ENCODE measurements around the gene ITGA8.
"Not testable (repeated sequence)": the region's sequence is repeated elsewhere in the genome, so short reads cannot be mapped to it uniquely, and the experiment has no call there.

ITGA8 gene

DNA sequence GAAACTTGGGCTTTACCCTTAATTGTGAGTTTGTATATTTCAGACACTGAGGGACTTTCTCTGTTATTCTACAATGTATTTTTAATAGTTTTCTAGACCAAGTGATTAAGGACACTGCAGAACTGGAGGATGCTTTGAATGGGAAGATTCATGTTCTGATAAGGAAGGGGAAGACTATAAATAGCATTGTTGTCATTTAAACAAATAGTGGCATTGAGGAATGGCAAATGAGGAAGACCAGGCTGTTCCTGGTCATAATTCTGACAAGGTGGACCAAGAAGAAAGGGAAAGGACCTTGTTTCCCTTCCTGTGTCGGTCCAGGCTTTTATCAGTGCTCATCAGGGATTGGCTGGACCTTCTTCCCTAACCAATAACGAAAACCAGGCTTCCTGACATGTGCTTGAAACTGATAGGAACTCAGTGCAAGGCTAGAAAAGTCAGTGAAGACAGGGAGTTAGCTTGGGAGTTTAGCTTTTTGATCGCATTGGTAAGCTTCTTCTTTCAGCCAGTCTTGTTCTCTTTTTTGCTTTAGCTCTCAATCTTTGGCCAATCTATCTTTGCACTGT, 116.2 kb downstream of the ITGA8 start:
- DNase-seq: no peak

DNA sequence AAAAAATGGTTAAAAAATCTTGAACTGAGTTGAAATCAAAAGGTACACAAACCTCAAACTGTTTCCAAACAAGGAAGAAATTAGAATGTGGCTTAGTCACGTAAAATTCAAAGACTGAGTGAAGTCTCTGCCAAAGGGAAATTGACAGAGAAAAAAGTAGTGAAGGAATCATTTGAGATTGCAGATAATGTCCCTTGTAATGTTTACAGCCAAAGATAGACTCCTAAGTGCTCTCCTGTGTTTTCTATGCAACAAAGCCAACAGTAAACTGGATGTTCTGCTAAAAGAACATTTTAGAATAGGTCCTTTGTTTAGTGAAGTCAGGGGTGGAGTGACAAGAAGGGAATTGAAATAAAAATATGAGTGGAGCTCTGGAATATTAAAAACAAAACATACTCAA, 117.9 kb downstream of the ITGA8 start:
- no peak for DNase-seq

DNA sequence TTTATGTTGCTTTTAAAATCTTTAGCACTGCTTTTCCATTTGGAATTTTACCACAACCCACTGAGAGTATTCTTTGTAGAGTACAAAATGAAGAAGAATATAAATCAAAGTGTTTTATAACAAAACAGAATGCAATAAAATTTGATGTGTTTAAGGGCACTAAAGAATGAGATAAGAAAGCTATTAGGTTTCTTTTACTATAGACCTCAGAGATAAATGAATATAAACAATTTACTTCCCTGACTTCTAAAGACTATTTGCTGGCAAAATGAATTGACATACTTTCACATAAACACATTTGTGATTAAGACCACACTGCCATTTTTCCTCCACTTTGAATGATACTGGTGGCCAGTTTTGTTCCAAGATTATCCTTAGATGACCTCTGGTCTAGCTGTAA, 124.5 kb downstream of the ITGA8 start:
- DNase-seq: no peak

DNA sequence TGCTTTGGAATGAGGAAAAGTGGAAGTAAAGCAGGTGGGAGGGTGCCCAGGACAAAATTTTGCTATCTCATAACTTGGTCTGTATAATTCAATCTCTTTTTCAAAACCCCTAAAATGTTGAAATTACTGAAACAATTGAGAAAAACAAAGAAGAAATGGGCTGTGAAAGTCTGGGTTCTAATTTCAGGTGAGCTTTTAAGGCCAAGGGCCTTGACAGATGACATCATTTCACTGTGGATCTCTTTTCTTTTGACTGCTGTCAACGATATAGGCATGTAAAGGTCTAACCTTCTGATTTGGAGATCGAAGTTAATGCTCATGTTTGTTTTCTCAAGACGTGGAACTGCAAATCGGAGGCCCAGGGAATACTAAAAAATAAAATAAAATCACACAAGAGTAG, 127.8 kb downstream of the ITGA8 start:
- no peak for DNase-seq

DNA sequence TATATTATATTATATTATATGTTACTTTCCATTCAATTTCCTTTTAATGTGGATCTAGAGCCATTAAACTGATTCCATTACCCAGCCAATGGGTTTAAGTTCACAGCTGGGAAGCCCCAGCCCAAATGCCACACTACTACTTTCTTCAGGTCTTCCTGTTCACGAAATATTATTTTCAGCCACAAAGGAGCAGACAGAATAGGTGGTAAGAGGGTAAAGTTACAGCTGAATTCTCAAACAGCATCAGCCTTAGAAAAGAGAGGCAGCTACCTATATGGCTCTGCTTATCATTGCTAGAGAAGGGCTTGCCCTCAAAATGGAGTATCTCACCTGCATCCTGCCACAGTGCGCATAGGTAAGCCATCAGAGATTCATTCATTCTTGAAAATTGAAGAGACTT, 128.3 kb downstream of the ITGA8 start:
- DNase-seq: no peak

DNA sequence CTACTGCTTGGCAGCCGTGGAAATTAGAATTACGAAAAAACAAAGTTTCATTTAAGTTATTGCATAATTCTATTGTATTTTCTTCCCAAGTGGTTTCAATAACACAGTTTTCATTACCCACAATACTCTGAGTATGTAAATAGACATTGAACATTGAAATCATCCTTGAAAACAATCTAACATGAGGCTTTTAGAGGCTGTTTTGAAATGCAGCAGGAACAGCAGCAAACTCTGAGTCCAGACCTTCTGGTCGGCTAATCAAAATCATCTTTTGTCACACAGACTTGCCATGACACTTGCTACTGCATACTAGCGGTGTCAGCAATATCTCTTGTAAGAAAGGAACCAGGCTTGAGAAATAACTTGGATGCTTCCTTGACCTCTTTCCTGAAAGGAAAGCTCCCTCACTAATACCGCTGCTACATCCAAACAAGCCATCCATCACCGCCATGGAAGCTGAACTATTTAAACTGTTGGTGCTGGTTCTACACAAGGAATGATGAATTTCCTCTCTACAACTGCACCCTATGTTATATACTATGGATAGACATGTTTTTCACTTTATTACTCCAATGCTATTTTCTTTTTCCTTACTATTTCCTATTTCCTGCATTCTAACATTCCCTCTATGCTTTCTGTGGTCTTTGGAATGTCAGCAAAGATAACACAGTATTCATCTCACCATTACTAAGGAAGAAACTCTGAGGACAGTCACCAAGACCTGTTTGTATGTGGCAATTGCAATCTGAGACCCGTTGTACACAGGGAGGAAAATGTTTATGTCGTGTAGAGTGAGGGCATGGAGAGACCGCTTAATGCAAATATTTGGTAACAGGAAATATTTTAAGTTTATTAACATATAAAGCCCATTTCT, 130.8 kb downstream of the ITGA8 start:
- no peak for DNase-seq

DNA sequence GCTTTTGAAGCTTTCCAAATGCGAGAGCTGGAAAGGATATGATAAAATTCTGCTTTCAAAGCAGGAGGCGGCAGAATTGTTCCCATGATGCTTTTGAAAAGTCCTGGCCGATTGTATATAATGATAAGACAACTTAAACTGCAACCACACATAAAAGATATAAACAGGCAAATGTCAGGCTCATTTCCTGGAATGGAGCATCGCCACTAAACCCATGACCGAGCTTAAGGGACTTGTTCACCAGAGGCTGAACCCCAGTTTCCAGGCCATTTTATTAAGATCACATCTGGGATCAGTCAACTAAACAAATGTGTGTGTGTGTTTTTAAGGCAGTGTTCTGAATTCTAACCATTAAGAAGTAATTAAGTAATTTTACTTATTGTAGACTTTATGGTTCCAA, 131.6 kb downstream of the ITGA8 start:
- no peak for DNase-seq

DNA sequence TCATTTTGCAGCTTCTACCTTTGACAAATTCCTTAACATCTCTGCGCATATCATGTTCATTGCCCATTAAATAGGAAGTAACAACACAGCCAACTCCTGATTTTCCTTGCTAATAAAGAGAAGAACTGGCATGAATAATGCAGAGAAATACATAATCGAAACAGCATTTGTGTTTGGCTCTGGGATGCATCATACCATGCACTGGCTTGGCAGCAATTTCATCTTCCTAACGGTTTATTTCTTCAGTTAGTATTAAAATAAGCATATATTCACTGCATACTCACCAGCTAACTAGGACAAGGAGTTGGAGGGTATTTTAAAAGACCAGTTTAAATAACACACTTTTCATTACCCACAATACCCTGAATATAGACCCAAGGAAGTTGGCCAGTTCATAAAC, 132.5 kb downstream of the ITGA8 start:
- DNase-seq: no peak

DNA sequence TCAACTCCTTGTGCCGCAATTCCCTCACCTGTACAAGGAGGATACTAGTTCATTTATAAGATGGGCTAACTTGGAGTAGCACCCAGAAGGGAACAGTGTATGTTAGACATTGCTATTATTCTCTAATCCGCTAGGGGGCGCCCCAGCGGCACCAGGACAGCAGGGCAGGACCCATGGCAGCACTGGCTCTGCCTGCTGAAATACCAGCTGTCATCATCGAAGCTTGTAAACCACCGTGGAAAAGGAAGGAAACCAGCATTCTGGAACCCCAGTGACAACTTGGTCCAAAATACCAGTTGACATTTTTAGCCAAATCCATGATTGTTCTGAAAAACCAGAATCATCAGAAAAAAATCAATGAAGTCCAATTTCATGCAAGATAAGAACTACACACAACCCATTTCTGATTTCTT, 134.4 kb downstream of the ITGA8 start:
- DNase-seq: peak; percentile 46

DNA sequence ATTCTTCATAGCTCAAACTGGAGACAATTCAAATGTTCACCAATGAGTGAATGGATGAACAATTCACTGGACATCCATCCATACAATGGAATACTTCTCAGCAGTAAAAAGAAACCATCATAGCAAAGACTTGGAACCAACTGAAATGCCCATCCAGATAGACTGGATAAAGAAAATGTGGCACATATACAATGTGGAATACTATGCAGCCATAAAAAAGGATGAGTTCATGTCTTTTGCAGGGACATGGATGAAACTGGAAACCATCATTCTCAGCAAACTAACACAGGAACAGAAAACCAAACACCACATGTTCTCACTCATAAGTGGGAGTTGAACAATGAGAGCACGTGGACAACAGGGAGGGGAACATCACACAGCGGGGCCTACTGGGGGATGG, 136.8 kb downstream of the ITGA8 start:
- DNase-seq: not testable (repeated sequence)

DNA sequence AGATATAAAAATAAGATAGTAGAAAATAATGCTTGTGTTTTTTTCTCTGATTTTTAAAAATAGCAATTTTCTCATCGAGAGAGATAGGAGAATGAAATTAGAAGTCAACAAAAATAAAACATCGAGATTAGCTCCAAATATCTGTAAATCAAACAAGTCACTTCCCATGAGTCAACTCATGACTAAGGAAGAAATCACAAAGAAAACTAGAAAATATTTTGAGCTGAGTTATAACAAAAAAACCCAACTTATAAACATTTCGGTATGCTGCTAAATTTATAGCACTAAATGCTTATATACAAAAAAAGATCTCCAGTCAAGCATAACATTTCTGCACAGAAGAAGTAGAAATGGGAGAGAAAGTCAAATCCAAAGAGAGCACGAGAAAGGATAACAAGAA, 140.1 kb downstream of the ITGA8 start:
- DNase-seq: no peak

DNA sequence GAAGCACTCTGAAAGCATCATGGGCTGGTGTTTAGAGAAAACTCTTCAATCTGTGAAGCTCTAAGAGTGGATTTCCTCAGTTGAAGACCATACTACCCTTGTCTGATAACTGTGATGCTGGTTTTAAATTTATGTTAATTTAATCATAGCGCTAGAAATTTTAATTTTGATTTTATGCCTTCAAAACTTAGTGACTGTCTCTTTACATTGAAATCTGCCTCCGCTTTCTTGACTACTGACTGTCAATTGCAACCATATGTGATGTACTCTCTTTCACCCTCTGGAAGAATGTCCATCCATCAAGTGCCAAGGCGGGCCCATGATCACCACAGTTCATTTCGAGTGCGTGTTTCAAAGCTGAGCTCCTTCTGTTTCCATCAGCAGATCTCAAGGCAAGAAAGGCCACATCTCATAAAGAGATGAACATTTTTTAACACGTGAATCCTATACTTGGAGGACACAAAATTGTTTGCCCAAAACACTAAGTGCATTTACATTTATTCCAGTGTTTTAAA, 147.1 kb downstream of the ITGA8 start:
- no peak for DNase-seq

DNA sequence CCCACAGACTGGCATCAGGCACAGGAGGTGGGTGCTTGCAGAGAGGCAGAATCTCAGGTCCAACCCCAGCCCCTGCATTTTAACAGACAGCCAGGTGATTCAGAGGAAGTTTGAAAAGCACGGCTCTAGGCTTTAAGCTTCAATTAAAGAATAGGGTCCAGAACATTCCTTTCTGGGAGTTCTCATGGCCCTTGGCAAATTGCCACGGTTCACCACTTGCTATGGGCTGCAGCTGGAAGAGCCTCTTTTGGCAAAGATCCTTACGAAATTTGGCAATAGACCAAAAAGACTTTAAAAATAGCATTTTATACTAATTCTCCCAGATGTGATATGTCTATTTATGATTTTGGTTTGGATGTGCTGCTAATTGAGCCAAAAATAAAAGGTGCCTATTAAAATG, 148.1 kb downstream of the ITGA8 start:
- DNase-seq: peak; percentile 29

DNA sequence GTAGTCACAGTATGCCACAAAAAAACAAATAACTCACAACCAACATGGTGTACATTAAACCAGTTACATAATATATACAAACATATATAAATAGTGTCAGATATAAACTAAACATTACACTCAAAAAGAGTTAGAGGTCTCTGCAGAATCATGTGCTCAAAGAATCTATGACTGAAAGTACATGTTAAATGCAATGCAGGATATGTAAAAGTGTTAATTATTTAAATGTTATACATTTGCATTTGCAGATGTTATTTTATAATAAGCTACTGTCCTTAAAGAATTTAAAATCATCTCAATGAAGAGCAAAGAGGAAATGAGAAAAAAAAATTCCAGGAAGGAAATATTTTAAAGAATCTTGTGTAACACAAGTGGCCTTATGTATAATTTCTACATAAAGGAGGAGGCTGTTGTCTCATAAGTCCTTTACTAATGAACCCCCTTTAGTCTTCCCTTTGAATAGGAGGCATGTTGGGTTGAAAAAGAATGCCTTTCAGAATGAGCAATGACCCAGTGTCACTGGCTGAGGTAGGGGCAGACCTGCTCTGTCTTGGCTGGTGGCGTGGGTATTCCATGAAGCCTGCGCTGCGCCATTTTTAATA, 148.9 kb downstream of the ITGA8 start:
- peak; percentile 67 for DNase-seq

DNA sequence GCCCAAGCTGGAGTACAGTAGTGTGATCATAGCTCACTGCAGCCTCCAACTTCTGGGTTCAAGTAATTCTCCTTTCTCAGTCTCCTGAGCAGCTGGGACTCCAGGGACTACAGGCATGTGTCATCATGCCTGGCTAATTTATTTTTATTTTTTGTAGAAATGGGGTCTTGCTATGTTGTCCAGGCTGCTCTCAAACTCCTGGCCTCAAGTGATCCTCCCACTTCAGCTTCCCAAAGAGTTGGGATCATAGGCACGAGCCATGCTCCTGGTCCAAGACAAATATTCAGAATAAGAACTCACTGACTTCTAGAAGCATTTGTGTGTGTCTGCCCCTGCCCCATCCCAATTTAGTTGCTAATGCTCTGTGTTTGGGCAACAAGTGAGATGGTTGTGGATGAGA, 151.8 kb downstream of the ITGA8 start:
- no peak for DNase-seq

DNA sequence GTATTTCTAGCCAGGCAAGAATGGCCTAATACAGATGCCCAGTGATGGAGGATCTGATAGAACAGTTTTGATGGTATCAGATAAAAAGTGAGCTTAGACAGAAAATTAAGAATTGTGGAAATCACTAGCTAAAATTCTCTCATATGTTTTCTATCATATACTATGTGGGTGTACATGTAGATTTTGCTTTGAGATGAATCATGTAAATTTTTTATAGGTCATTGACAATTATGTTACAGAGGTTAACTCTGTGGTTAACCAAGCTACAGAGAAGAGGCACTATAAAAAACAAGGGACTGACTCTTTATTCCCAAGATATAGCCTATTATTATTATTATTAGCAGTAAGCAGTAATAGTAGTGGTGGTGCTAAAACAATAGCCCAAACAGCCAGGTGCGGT, 156.5 kb downstream of the ITGA8 start:
- DNase-seq: no peak

DNA sequence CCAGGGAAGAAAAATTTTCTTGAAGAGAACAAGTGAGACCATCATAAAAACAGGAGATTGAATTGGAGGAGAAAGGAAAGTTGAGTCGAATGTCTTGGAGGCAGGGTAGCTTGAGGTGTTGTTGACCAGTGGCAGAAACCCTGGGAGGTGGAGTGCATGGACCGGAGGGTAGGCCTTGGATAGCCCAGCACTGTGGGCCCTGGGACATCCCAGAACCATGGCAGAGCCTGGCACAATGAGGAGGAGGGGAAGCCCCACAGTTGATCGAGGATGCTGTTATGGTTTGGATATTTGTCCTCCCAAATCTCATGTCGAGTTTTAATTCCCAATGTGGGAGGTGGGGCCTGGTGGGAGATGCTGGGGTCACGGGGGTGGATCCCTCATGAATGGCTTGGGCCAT, 157.1 kb downstream of the ITGA8 start:
- DNase-seq: no peak

DNA sequence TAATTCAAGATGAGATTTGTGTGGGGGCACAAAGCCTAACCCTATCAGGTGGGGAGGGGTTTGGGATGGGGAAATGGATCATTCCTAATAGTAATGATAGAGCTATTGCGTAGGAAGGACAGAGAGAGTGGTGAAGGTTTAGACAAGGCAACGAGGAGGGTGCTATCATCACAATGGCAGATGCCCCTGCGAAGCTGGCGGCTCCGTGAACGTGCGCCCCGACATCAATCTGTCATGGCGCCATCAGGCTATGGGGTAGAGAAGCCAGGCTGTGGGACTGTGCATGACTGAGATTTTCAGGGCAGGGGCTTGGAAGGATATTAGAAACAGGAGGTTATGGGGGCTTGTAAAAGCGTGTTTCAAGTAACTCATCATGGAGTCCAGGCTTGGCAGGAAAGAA, 157.6 kb downstream of the ITGA8 start:
- no peak for DNase-seq

DNA sequence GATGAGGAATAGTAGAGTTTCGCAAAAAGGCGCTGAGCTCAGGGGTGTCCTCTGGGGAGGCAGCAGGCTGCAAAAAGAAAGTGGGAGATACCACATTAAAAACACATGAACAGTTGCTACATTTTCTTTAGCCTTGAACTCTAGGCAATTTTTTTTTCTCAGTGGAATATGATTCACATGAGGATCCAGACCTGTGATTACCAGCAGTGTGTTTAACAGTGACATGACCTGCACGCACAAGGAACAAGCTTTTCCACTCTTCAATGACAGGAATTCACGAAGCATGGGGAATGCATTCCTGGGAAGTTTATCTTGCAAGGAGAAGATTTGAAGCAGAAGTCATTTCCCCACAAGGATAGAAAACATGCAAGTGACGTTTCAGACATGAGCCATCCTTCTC, 161.6 kb downstream of the ITGA8 start:
- DNase-seq: no peak

DNA sequence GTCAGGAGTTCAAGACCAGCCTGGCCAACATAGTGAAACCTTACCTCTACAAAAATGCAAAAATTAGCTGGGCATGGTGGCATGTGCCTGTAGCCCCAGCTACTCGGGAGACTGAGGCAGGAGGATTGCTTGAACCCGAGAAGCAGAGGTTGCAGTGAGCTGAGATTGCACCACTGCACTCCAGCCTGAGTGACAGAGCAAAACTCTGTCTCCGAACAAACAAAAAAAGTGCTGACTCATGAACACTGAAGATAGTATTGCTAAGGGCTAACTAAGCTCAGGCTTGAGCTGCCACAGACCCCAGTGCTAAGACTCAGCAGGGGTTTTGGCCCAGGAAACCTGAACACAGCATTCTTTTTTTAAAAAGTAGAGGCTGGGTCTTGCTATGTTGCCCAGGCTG, 162.6 kb downstream of the ITGA8 start:
- not testable (repeated sequence) for DNase-seq

DNA sequence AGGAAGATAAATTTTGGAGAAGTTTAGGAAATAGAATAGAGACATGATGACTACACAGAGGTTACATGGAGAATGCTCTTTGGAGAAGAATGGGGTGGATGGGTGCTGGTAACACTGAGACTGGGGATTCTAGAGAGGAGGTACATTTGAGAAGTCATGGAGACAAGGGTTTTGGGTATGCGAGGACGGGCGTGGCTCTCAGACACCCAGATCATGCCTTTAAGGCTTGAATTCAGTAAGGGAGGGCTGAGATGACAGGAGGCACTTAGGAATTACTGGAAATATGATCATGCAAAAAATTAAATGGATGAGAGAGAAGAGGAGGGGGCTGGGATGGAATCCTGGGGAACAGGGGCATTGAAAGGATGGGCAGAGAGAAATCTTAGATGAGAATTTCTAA, 168.8 kb downstream of the ITGA8 start:
- no peak for DNase-seq

DNA sequence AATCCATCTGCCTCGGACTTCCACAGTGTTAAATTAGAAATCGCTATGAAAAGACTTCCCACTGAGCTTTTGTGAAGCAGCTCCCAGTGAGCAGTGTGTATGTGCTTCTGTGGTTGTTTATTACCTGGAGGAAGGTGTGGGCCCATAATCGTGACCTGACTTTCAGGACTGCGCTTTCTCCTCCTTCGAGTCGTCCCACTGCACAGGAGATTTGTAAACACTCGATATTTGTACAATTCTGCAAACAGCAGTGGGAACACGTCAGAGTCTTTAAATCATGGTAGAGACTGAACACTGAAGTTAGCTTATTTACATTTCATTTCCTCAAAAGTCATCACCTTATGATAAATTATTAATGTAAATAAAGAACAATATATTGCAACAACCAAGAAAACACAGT, 171.4 kb downstream of the ITGA8 start:
- no peak for DNase-seq

DNA sequence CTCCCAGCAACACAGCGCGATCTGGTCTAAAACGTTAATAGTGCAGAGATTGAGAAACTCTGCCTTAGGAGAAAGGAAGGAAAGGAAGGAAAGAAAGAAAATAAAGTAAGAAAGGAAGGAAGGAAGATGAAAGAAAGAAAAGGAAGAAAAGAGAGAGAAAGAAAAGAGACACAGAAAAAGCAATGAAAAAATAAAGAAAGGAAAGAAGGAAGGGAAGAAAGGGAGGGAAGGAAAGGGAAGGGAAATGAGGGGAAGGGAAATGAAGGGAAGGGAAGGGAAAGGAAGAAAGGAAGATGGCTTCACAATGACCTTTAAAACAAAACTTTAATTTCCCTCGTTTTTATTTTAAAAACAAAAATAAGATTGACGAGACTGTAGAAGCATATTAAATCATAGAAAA, 173.1 kb downstream of the ITGA8 start:
- DNase-seq: no peak

DNA sequence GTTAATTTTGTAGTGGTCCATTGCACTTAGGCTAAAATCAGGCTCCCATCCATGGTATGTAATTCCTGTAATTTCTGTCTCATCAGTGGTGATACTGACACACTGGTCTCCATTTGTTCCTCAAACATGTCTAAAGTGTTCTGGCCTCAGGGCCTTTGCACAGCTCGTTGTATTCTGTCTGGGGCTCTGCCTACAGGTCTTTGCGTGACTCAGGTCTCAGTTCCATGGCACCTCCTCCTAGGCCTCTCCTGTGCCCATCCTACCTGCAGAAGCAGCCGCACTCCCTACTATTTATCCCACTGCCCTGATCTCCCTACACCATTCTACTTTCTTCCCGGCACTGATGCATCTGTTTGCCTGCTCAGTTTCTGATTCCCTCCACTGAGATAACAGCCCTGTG, 173.8 kb downstream of the ITGA8 start:
- no peak for DNase-seq
